Measurements from ENCODE around the gene SH3GL3.

DNA sequence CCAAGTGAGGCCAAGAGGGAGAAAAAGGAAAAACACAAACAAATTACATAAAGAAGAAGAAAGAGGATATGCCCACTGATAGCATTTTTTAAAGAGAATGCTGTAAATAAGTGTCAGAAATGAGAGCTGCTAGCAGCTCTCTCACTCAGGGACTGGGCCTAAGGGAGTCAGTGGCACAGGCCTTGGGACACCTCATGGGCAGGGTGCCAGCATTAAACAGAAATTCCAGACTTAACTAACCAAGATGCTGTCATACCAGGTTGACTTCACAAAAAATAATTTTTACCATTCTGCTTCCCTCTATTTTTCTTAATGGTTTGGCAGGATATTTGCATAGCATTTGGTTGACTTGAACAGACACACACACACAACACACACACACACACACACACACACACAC, 114.5 kb downstream of the SH3GL3 start:
- TF ChIP-seq, protein P1, sequence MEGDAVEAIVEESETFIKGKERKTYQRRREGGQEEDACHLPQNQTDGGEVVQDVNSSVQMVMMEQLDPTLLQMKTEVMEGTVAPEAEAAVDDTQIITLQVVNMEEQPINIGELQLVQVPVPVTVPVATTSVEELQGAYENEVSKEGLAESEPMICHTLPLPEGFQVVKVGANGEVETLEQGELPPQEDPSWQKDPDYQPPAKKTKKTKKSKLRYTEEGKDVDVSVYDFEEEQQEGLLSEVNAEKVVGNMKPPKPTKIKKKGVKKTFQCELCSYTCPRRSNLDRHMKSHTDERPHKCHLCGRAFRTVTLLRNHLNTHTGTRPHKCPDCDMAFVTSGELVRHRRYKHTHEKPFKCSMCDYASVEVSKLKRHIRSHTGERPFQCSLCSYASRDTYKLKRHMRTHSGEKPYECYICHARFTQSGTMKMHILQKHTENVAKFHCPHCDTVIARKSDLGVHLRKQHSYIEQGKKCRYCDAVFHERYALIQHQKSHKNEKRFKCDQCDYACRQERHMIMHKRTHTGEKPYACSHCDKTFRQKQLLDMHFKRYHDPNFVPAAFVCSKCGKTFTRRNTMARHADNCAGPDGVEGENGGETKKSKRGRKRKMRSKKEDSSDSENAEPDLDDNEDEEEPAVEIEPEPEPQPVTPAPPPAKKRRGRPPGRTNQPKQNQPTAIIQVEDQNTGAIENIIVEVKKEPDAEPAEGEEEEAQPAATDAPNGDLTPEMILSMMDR (IDR thresholded peaks at IDR 0.05), result no peak
- TF ChIP-seq TCF7L2 (IDR thresholded peaks at IDR 0.05; ENCODE audit: low read depth, low read length), result no peak
- TF ChIP-seq SIN3A (IDR thresholded peaks at IDR 0.05; ENCODE audit: borderline replicate concordance, insufficient read depth, low read depth, low read length), result no peak
- TF ChIP-seq POLR2AphosphoS5 (IDR thresholded peaks at IDR 0.05; ENCODE audit: low read depth, low read length), result no peak
